Hippocampal formation (tissue), 2 donors: ENCODE measurements around the gene LUZP2.

ENCODE experiments used
- DNase-seq, 2 donors: peaks; one replicate each; lab custom pipeline; 2025; lab: John Stamatoyannopoulos, UW

The LUZP2 gene

GRCh38 chr11:24496736-24497725 is at the start of gene LUZP2:
TSS of gene LUZP2 (plus strand) at chr11:24497053.
- peak; percentile 11 to 30 for DNase-seq

GRCh38 chr11:24453129-24453718 is 43.6 kb upstream of the LUZP2 start:
- DNase-seq, result no peak

GRCh38 chr11:24457985-24458384 is 38.9 kb upstream of the LUZP2 start:
- no peak for DNase-seq

GRCh38 chr11:24470431-24470830 is 26.4 kb upstream of the LUZP2 start:
- no peak for DNase-seq

GRCh38 chr11:24471084-24471483 is 25.8 kb upstream of the LUZP2 start:
- no peak for DNase-seq

GRCh38 chr11:24478718-24479117 is 18.1 kb upstream of the LUZP2 start:
- no peak for DNase-seq

- no peak for DNase-seq
Measured at GRCh38 chr11:24489477-24489876, 7.4 kb upstream of the LUZP2 start.

GRCh38 chr11:24496386-24496735 is 492 bp upstream of the LUZP2 start:
- DNase-seq, result no peak

- no peak for DNase-seq
Measured at GRCh38 chr11:24497831-24498230, 978 bp downstream of the LUZP2 start.

- DNase-seq, result no peak
Measured at GRCh38 chr11:24502425-24502824, 5.6 kb downstream of the LUZP2 start.

GRCh38 chr11:24509114-24509513 is 12.3 kb downstream of the LUZP2 start:
- DNase-seq, result no peak

GRCh38 chr11:24511511-24511910 is 14.7 kb downstream of the LUZP2 start:
- no peak for DNase-seq

- DNase-seq, result no peak
Measured at GRCh38 chr11:24513479-24514218, 16.8 kb downstream of the LUZP2 start.

- DNase-seq, result no peak
Measured at GRCh38 chr11:24514219-24514594, 17.4 kb downstream of the LUZP2 start.

- DNase-seq, result no peak
Measured at GRCh38 chr11:24515632-24516031, 18.8 kb downstream of the LUZP2 start.

GRCh38 chr11:24516638-24517037 is 19.8 kb downstream of the LUZP2 start:
- no peak for DNase-seq

- no peak for DNase-seq
Measured at GRCh38 chr11:24521601-24522000, 24.7 kb downstream of the LUZP2 start.

- DNase-seq, result no peak
Measured at GRCh38 chr11:24524156-24524555, 27.3 kb downstream of the LUZP2 start.

GRCh38 chr11:24531528-24531927 is 34.7 kb downstream of the LUZP2 start:
- no peak for DNase-seq

- no peak for DNase-seq
Measured at GRCh38 chr11:24543771-24544170, 46.9 kb downstream of the LUZP2 start.

GRCh38 chr11:24556693-24557092 is 59.8 kb downstream of the LUZP2 start:
- DNase-seq, result no peak

GRCh38 chr11:24559315-24559714 is 62.5 kb downstream of the LUZP2 start:
- DNase-seq, result no peak

- no peak for DNase-seq
Measured at GRCh38 chr11:24560324-24560723, 63.5 kb downstream of the LUZP2 start.
